GM12864 (cell line): ENCODE measurements around the gene POP7.

Experiments
- DNase-seq: peaks from one replicate; pipeline ENCODE4 v3.0.0-alpha.2; 2011; ENCODE audit warnings: low read depth
- H3K4me3 ChIP-seq: 2 replicates; pipeline ENCODE4 v1.5.1; 2011; ENCODE audit warnings: mild to moderate bottlenecking, low read depth, low read length, control low read depth
- CTCF ChIP-seq: IDR thresholded peaks from 2 replicates; pipeline ENCODE4 v1.5.1; 2011; ENCODE audit warnings: low read depth, mild to moderate bottlenecking, moderate library complexity, low read length, control low read depth, inconsistent platforms; ENCODE audit errors: missing control alignments

The POP7 gene

DNA sequence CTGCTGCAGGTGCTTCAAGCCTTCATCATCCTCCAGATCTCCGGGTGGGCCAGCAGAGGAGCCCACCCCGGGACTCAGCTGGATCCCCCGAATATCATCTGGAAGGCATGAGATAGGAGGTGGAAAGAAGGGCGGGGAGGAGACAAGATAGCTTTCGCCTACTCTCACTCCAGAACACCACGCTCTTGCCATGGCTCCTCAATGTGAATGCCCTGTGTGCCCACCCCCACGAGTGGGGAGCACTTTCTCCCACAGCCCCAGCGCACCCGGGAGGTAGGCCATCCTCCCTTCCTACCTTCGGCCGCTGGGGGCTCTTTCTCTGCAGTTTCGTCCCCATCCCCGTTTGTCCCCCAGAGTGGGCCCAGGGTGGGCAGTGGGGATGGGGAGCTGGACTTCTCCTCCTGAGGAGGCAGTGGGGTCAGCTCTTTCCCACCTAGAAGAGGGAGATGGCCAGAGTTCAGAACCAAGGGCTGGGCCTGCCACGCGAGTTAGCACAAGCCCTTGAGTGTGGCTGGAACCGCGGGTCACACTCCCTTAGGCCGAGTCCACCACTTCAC lies 20.8 kb upstream of the POP7 start:
- no peak for DNase-seq
- TF ChIP-seq CTCF: no peak

DNA sequence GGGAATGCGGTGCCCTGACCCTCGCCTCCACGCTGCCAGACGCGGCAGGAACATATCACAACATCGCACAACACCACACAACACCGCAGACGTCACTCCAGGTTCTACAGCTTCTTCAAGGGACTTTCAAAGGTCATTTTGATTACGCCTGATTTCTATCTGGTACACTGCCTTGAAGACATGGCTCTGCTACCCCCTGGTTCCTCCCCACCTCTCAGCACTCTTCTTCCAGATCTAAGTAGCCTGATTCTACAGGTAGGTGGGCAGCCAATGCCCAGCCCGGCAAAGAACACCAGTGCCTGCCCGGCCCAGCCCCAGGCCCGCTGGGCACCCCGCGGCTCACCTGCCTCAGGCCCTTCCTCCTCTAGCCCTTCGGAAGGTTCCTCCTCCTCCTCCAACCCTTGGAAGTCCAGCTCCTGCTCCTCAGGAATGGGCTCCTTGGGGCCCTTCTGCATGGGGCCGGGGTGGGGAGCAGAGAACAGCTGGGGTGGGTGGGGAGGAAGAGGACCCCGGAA lies 20.2 kb upstream of the POP7 start:
- DNase-seq: no peak
- no peak overlapping the region for H3K4me3 ChIP-seq
- TF ChIP-seq CTCF: no peak

More for the DNA sequence above, 20.8 kb upstream of the POP7 start:
- H3K4me3 ChIP-seq: no peak overlapping the region

DNA sequence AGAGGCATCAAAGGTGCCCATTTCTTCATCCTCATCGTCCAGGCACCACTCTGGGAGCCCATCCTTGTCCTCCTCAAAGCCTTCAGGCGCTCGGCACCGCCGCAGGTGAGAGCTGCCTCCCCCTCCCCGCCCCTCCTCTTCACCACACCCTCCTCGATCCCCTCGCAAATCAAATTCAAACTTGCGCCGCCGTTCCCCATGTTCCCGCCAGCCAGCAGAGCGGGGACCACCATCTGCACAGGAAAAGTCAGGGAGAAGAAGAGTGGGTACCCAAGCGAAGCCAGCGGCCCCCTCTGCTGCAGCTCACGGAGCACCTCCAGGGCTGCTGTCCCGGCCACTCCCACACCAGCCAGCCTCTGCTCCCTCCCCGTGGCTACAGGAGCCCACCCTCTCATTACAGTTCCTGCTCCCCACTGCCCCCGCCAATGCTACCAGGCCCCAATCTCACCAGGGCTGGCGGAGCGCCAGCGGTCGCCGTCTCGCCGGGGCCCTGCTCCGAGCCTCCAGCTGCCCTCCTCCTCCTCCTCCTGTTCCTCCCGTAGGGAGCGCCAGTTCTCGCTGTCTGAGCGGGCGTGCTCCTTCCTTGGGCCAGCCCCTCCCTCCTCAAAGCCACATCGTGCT lies 19.6 kb upstream of the POP7 start:
- H3K4me3 ChIP-seq: no peak overlapping the region
- TF ChIP-seq CTCF: no peak
- no peak for DNase-seq

GRCh38 chr7:100686822-100687211 lies 19.1 kb upstream of the POP7 start:
- DNase-seq: no peak
- no peak overlapping the region for H3K4me3 ChIP-seq
- TF ChIP-seq CTCF: no peak

DNA sequence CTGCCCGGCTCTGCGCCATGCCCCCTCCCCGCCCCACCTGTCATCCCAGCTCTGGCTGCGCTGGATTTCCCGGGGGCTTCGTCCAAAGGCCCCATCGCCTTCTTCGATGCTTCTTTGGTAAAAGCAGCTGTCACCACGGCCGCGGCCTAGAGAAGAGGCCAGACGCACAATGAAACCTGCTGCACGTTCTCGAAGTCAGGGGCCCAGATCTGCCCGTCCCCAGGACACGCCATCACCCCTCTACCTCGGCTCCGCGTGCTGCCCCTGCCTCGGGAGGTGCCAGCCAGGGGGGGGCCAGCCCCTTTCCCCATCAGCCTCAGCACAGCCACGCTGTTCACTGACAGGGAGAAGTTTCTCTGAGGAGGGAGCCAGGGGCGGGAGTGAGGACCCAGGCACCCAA lies 18.7 kb upstream of the POP7 start:
- H3K4me3 ChIP-seq: no peak overlapping the region
- no peak for DNase-seq
- TF ChIP-seq CTCF: no peak

- no peak for DNase-seq
- TF ChIP-seq CTCF: no peak
- H3K4me3 ChIP-seq: no peak overlapping the region
Observed at GRCh38 chr7:100687751-100688300, 18.1 kb upstream of the POP7 start.
